Anterior cingulate cortex (tissue), 58 donors: ENCODE measurements around the gene KMO.

ENCODE experiments used
- DNase-seq, 58 donors: peaks; one replicate each; lab custom pipeline; 2025; lab: John Stamatoyannopoulos, UW

The KMO gene

DNA sequence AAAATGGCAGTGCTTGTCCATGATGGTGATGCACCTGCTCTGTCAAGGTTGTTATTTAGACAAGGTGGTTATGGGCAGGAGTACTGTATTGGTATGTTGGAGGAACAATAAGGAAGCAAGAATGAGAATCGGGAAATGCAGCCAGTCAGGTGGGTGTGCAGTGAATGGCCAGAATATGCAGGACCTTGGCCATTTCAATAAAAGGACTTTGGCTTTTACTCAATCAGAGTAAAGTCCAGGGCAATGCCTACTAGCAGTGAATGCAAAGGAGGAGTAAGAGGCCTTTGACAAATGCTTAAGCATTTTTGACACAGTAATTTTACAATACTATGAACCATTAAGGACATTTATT, 110.4 kb downstream of the KMO start:
- DNase-seq, result no peak

DNA sequence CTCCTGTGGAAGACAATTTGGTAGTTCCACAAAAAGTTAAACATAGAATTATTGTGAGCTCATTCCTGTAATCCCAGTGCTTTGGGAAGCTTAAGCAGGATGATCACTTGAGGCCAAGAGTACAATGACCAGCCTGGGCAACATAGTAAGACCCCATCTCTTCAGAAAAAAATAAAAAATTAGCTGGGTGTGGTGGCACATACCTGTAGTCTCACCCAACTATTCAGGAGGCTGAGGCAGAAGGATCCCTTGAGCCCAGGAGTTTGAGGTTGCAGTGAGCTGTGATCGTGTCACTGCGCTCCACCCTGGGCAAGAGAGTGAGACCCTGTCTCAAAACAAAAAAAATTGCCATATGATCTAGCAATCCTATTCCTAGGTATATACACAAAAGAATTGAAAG, 112.1 kb downstream of the KMO start:
- DNase-seq, result no peak

DNA sequence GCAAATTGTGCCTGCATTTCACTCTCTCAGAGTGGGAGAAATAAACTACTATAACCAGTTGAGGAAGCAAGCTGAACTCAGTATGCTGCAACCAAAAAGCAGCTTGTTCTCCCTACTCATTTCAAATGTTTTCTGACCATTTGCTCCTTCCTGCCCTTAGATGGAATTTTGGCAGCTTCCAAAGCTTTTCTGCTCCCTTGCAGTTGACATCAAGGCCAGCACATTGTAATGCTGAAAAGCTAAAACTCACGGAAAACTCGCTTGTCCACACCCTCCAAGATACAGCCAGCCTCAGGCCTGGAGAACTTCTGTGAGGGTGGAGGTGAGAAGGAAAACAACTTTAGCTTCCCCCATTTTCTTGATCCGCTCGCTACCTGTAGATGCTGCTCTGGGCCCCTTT, 113.0 kb downstream of the KMO start:
- no peak for DNase-seq
